HUES48 (cell line): ENCODE results near the gene ADCY10.
"Not testable (repeated sequence)": the region's sequence is repeated elsewhere in the genome, so short reads cannot be mapped to it uniquely, and the experiment has no call there.

Source experiments
- H3K27ac ChIP-seq: one replicate; pipeline ENCODE4 v1.7.0; 2013; ENCODE audit warnings: low read depth, low read length, inconsistent platforms
- H3K27me3 ChIP-seq: 2 replicates; pipeline ENCODE4 v1.6.1; 2013; ENCODE audit warnings: mild to moderate bottlenecking, low read length; ENCODE audit not compliant: control insufficient read depth, insufficient read depth
- H3K36me3 ChIP-seq: 2 replicates; pipeline ENCODE4 v1.6.1; 2013; ENCODE audit warnings: low read length; ENCODE audit not compliant: control insufficient read depth, insufficient read depth
- H3K4me1 ChIP-seq: 2 replicates; pipeline ENCODE4 v1.6.1; 2013; ENCODE audit warnings: mild to moderate bottlenecking, low read length; ENCODE audit not compliant: control insufficient read depth, insufficient read depth
- H3K4me3 ChIP-seq: 2 replicates; pipeline ENCODE4 v1.5.1; 2013; ENCODE audit warnings: mild to moderate bottlenecking, low read depth, low read length
- H3K9ac ChIP-seq: 2 replicates; pipeline ENCODE4 v1.6.1; 2013; ENCODE audit warnings: mild to moderate bottlenecking, low read depth, low read length, moderate library complexity
- H3K9me3 ChIP-seq: 2 replicates; pipeline ENCODE4 v1.6.1; 2013; ENCODE audit warnings: low read length; ENCODE audit not compliant: control insufficient read depth, insufficient read depth

The ADCY10 gene

DNA sequence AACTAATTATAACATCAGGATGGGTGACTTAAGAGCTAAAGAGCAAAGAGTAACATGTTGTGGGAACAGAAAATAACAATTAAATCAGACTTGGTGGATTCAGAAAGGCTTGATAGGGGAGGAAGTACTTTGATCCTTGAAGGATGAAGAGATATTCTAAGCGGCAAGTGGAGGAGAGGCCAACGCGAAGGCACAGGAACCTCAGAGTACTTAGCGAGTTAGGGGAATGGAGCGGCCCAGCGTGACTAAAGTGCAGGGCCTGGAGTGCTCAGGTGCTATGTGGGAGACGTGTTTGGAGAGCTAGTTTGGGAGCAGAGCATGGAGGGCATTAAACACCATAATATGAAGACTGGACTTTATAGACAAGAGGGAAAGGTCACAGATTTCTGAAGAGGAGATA is 64.3 kb downstream of the ADCY10 start:
- Histone ChIP-seq H3K9ac (no peak overlapping the region), H3K27ac (no peak overlapping the region), H3K9me3 (no peaks in the 10 kb centered on the region), H3K4me3 (no peak overlapping the region), H3K36me3 (no peaks in the 10 kb centered on the region), H3K4me1 (no peaks in the 10 kb centered on the region), H3K27me3 (no peaks in the 10 kb centered on the region)

DNA sequence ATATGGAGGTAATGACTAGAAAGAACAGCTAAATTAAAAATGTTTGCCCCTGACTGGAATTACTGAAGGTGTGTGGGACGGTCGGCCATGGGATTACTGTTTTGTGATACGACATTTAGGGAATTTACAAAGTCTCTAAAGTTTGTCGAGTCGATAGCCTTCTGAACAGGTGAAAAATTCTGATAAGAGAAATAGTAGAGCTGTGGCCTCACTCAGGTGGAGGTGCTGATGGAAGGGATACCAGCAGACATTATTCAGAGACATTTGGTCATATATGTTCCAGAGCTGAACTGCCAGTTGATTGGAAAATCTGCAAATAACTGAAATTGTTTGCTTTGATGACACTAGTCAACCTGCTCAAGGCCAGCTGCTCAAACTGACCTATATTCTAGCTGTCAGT is 71.1 kb downstream of the ADCY10 start:
- Histone ChIP-seq H3K4me1 (no peaks in the 10 kb centered on the region), H3K27me3 (no peaks in the 10 kb centered on the region), H3K4me3 (no peak overlapping the region), H3K9ac (no peak overlapping the region), H3K27ac (no peak overlapping the region), H3K36me3 (no peaks in the 10 kb centered on the region), H3K9me3 (no peaks in the 10 kb centered on the region)

DNA sequence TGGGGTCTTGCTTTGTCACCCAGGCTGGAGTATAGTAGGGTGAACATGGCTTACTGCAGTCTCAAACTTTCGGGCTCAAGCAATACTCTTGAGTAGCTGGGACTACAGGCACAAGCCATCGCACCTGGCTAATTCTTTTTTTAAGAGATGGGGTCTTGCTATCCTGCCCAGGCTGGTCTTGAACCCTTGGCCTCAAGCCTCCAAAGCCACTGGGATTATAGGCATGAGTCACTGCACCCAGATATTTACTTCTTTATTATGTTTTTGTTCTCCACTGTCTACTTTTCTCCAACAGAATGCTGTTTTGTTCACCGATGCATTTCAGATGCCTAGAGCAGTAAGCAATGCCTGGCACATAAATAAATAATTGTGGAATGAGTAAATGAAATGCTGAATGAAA is 72.4 kb downstream of the ADCY10 start:
- Histone ChIP-seq H3K36me3 (no peaks in the 10 kb centered on the region), H3K4me1 (no peaks in the 10 kb centered on the region), H3K9ac (no peak overlapping the region), H3K9me3 (no peaks in the 10 kb centered on the region), H3K27ac (no peak overlapping the region), H3K27me3 (no peaks in the 10 kb centered on the region), H3K4me3 (no peak overlapping the region)

DNA sequence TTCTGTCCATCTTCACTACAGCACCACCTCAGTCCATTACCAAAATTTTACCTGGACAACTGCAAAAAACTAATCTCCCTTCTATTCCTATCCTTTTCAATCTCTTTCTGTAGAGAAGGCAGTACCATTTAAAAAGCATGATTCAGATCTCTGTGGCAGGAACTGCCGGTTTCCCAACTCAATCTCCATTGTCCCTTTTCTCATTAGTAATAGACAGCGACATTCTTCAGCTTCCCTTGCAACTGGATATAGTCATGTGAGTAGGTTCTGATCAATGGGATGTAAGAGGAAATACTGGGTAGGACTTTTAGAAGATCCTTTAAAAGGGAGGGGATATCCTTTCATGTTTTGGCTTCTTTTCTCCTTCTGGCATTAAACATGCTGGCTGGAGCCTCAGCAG is 74.9 kb downstream of the ADCY10 start:
- Histone ChIP-seq H3K36me3 (no peaks in the 10 kb centered on the region), H3K27me3 (no peaks in the 10 kb centered on the region), H3K4me3 (no peak overlapping the region), H3K9me3 (no peaks in the 10 kb centered on the region), H3K9ac (no peak overlapping the region), H3K27ac (no peak overlapping the region), H3K4me1 (no peaks in the 10 kb centered on the region)

DNA sequence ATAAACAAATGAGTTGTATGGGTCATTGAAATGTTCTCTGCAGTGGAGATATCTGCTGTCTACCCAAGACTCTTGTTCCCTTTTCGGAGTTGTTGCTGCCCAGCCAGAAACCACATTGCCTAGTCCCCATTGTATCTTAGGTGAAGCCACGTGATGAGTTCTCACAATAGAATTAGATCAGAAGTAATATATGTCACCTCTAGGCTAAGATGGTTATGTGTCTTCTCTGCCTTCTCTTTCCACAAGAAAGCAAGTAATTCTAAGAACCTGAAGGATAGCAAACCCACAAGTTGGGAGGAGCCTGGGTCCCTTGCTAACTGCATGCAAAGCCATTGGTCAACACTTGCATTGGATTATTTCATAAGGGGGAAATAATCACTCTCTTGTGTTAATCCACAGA is 76.6 kb downstream of the ADCY10 start:
- H3K27me3 ChIP-seq, result no peaks in the 10 kb centered on the region
- no peaks in the 10 kb centered on the region for H3K4me1 ChIP-seq
- H3K36me3 ChIP-seq, result no peaks in the 10 kb centered on the region
- no peak overlapping the region for H3K27ac ChIP-seq
- H3K9ac ChIP-seq, result no peak overlapping the region
- H3K9me3 ChIP-seq, result no peaks in the 10 kb centered on the region
- H3K4me3 ChIP-seq, result no peak overlapping the region

DNA sequence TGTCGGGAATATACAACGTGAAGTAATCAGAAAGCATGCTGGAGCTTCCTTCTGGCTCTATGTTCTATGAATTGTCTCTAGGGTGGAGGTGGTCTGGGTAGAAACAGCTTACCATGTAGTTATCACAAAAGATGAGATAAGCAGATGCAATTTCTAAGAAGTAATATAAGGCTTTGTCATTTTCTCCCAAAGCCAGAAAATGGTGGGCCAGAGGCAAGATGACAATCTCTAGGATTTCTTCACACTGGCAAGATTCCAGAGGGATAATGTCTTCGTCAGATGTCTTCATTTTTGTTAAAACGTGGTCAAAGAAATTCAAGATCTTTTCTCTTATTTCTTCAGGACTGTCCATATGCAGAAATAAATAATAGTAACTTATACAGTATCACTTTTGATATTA is 77.7 kb downstream of the ADCY10 start:
- Histone ChIP-seq H3K9ac (no peak overlapping the region), H3K27ac (no peak overlapping the region), H3K4me3 (no peak overlapping the region), H3K4me1 (no peaks in the 10 kb centered on the region), H3K27me3 (no peaks in the 10 kb centered on the region), H3K36me3 (no peaks in the 10 kb centered on the region), H3K9me3 (no peaks in the 10 kb centered on the region)

DNA sequence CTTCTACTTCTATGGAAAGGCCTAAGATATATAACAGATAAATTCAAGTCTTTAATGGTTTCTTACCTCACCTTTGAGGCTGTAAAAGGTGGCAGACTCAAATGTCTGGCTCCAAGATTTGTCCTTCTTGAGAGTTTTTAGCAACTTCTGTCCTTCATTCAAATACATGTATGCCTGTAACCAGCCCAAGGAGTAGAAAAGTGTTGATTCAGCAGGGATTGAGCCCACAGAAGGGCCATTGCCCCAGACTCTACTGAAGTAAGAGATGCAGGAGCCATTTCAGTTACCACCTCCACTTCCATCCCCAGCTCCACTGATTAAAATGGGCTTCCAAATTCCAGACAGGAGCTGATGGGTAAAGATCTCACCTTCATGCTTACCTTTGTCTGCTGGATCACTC is 80.0 kb downstream of the ADCY10 start:
- no peak overlapping the region for H3K27ac ChIP-seq
- no peak overlapping the region for H3K4me3 ChIP-seq
- H3K4me1 ChIP-seq, result peaks cover 12% of the 10 kb centered on the region
- H3K9ac ChIP-seq, result no peak overlapping the region
- H3K9me3 ChIP-seq, result no peaks in the 10 kb centered on the region
- no peaks in the 10 kb centered on the region for H3K36me3 ChIP-seq
- no peaks in the 10 kb centered on the region for H3K27me3 ChIP-seq

DNA sequence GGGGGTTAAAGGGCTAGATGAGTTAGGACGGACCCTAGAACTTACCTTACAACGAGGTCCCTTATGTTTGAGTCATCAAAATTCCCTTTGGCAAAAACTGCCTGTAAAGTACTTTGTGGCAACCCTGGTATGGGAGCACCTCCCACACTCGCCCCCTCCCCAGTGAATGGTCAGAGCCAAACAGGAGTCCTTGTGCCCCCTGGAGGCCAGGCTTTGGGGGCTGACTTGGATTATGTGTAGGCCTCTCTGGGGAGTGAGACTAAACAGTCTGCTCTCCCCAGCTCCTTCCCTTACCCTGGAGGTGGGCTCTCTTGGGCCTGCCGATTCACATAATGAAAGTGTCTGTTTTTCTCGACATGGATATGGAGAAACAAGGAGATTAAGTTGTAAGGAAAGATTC is 81.2 kb downstream of the ADCY10 start:
- H3K9me3 ChIP-seq, result no peaks in the 10 kb centered on the region
- no peak overlapping the region for H3K9ac ChIP-seq
- no peaks in the 10 kb centered on the region for H3K27me3 ChIP-seq
- H3K27ac ChIP-seq, result no peak overlapping the region
- no peak overlapping the region for H3K4me3 ChIP-seq
- H3K4me1 ChIP-seq, result peaks cover 12% of the 10 kb centered on the region
- H3K36me3 ChIP-seq, result no peaks in the 10 kb centered on the region

DNA sequence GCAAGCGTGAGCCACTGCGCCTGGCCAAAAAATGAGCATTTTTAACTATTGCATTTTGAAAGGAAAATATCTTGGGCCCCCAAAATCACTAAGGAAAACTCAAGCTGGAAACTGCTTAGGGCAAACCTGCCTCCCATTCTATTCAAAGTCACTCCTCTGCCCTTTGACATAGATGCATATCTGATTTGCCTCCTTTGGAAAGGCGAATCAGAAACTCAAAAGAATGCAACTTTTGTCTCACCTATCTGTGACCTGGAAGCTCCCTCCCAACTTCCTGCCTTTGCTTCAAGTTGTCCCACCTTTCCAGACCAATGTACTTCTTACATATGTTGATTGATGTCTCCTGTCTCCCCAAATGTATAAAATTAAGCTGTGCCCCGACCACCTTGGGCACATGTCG is 83.3 kb downstream of the ADCY10 start:
- H3K9ac ChIP-seq, H3K9me3 ChIP-seq, H3K27me3 ChIP-seq, H3K36me3 ChIP-seq, H3K4me3 ChIP-seq, H3K27ac ChIP-seq: not testable (repeated sequence)
- peaks cover 12% of the 10 kb centered on the region for H3K4me1 ChIP-seq

DNA sequence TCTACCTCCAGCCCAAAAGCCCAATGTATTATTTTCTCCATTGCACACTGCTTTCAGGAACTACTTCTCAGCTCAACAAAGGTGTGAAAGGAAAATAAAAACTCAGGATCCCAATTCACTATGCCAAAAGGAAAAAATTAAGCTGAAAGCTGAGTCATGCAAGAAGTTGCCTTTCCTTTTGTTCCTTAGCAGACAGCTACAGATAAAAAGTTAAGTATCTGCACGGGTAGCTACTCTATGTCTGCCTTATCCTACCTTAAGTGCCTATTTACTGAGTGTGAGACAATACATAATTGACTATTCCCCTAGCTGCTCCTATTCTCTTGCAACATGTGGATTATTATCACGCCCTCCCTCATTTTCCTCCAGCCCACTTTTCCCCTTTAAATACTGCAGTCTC is 84.1 kb downstream of the ADCY10 start:
- H3K36me3 ChIP-seq, result no peaks in the 10 kb centered on the region
- no peaks in the 10 kb centered on the region for H3K27me3 ChIP-seq
- H3K9me3 ChIP-seq, result no peaks in the 10 kb centered on the region
- H3K9ac ChIP-seq, result no peak overlapping the region
- H3K27ac ChIP-seq, result no peak overlapping the region
- H3K4me1 ChIP-seq, result peaks cover 12% of the 10 kb centered on the region
- no peak overlapping the region for H3K4me3 ChIP-seq

DNA sequence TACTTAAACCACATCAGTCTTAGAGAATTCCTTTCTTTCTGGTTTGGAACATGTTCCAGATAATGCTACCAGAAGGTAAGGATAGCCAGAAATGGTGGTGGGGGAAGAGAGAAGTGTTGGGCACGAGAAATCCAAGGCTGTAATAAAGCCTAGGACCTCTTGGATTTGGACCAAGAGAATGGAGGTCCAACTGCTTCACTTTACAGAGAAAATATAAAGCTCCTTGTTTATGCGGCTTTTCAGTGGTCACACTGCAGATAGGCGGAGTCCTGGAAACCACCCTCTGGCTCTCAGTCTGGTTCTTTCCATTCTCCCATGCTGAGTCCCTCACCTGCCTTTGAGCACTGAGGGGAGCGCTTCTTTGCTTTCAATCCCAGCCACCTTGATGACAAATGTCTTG is 87.8 kb downstream of the ADCY10 start:
- H3K36me3 ChIP-seq, result no peaks in the 10 kb centered on the region
- H3K4me1 ChIP-seq, result peaks cover 24% of the 10 kb centered on the region
- H3K4me3 ChIP-seq, result no peak overlapping the region
- no peak overlapping the region for H3K27ac ChIP-seq
- H3K27me3 ChIP-seq, result no peaks in the 10 kb centered on the region
- no peaks in the 10 kb centered on the region for H3K9me3 ChIP-seq
- no peak overlapping the region for H3K9ac ChIP-seq

DNA sequence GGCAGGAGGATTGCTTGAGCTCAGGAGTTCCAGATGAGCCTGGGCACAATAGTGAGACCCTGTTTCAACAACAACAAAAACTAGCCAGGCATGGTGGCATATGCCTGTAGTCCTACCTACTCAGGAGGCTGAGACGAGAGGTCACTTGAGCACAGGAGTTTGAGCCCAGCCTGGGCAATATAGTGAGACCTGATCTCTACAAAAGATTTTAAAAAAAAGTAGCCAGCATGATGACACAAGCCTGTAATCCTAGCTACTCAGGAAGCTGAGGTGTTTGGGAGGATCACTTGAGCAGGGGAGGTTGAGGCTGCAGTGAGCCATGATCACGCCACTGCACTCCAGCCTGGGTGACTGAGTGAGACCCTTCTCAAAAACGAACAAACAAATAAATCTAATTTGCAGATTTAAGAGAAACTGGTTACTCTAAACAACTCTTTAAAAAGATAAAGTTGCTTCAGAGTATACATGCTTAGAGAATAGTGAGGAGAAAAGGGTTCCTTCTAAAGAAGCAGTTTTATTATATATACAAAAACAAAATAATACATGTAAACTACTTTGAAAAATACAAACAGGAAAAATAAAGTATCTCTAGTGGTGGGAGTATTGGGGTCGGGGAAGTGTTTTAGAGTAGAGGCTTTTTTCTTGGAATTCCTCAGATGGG is 88.4 kb downstream of the ADCY10 start:
- H3K27me3 ChIP-seq, result no peaks in the 10 kb centered on the region
- H3K36me3 ChIP-seq, result no peaks in the 10 kb centered on the region
- H3K4me3 ChIP-seq, result no peak overlapping the region
- no peak overlapping the region for H3K9ac ChIP-seq
- H3K9me3 ChIP-seq, result no peaks in the 10 kb centered on the region
- H3K27ac ChIP-seq, result no peak overlapping the region
- H3K4me1 ChIP-seq, result peaks cover 22% of the 10 kb centered on the region
